ENCODE data around the gene MAPRE2. TPM values are rescaled to one million over a fixed set of nuclear protein-coding genes. Genes with fewer than 3 reads are reported as not detected.
A peak's percentile ranks its signal among the peaks of the same experiment; 100 is the strongest.

MAPRE2 gene
- total RNA-seq, 1 donor from 2014 or later = 14.8 TPM

GRCh38 chr18:35171315-35171987 lies 130.2 kb downstream of the MAPRE2 start:
- H3K4me3 ChIP-seq (ENCODE audit: low read depth, low read length) = no peak overlapping the region
- peak; percentile 77 for DNase-seq (ENCODE audit: low read depth)

GRCh38 chr18:35172009-35172408 lies 130.8 kb downstream of the MAPRE2 start:
- no peak overlapping the region for H3K4me3 ChIP-seq (ENCODE audit: low read depth, low read length)
- TF ChIP-seq CTCF (conservative IDR thresholded peaks at IDR 0.05; ENCODE audit: low read depth, low read length) = no peak
- DNase-seq (ENCODE audit: low read depth) = no peak

More at GRCh38 chr18:35171315-35171987, 130.2 kb downstream of the MAPRE2 start:
- no peak for TF ChIP-seq CTCF (conservative IDR thresholded peaks at IDR 0.05; ENCODE audit: low read depth, low read length)

GRCh38 chr18:35172451-35173035 lies 131.3 kb downstream of the MAPRE2 start:
- no peak overlapping the region for H3K4me3 ChIP-seq (ENCODE audit: low read depth, low read length)
- DNase-seq (ENCODE audit: low read depth) = no peak
- no peak for TF ChIP-seq CTCF (conservative IDR thresholded peaks at IDR 0.05; ENCODE audit: low read depth, low read length)

GRCh38 chr18:35174093-35174731 lies 133.0 kb downstream of the MAPRE2 start:
- H3K4me3 ChIP-seq (ENCODE audit: low read depth, low read length) = no peak overlapping the region
- no peak for TF ChIP-seq CTCF (conservative IDR thresholded peaks at IDR 0.05; ENCODE audit: low read depth, low read length)
- DNase-seq (ENCODE audit: low read depth) = no peak

GRCh38 chr18:35174745-35175144 lies 133.5 kb downstream of the MAPRE2 start:
- no peak overlapping the region for H3K4me3 ChIP-seq (ENCODE audit: low read depth, low read length)
- no peak for TF ChIP-seq CTCF (conservative IDR thresholded peaks at IDR 0.05; ENCODE audit: low read depth, low read length)
- no peak for DNase-seq (ENCODE audit: low read depth)

- TF ChIP-seq CTCF (conservative IDR thresholded peaks at IDR 0.05; ENCODE audit: low read depth, low read length) = no peak
- DNase-seq (ENCODE audit: low read depth) = no peak
- no peak overlapping the region for H3K4me3 ChIP-seq (ENCODE audit: low read depth, low read length)
These were observed 135.7 kb downstream of the MAPRE2 start for GRCh38 chr18:35176925-35177324.
